Measurements from ENCODE around the gene ZNF610.
A peak's percentile ranks its signal among the peaks of the same experiment; 100 is the strongest.

The ZNF610 gene

DNA sequence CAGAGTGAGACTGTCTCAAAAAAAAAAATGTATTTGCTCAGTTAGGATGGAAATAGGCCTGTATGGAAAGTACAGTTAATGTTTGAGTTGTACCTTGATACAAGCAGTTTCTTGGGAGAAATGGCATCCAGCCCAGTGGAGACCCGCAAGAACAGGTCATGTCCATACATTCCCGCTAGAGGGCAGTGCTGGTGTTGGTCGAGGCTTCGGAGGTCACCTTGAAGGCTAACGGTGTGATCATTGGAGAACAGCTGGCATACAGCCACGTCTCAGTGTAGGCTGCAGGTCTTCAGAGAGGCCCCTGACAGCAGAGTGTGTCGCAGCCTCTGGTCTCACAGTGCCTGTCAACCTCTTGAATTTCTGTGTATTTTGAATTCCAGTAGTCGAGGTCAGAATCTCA lies 7.5 kb downstream of the ZNF610 start:
- Histone ChIP-seq H3K36me3 (replicated peaks; ENCODE audit: insufficient read depth, low read length) (no peaks in the 10 kb centered on the region), H3K79me2 (ENCODE audit: low read length) (no peaks in the 10 kb centered on the region), H3K27ac (ENCODE audit: low read length) (no peak overlapping the region), H3K27me3 (replicated peaks; ENCODE audit: insufficient read depth, low read length) (no peaks in the 10 kb centered on the region), H4K20me1 (ENCODE audit: insufficient read depth, low read length) (no peaks in the 10 kb centered on the region), H3F3A (ENCODE audit: insufficient read depth, low read length) (no peaks in the 10 kb centered on the region), H3K9me3 (replicated peaks; ENCODE audit: insufficient read depth, low read length) (no peaks in the 10 kb centered on the region), H3K4me3 (ENCODE audit: low read length) (no peak overlapping the region), H2AFZ (ENCODE audit: low read length) (no peak overlapping the region), H3K9me2 (replicated peaks; ENCODE audit: insufficient read depth, low read length) (no peaks in the 10 kb centered on the region), H3K4me1 (ENCODE audit: low read length) (no peaks in the 10 kb centered on the region), H3K4me2 (ENCODE audit: low read depth, low read length) (no peak overlapping the region), H3K9ac (ENCODE audit: low read length) (no peak overlapping the region)
- peak; percentile 15 for DNase-seq
- TF ChIP-seq EZH2 (optimal IDR thresholded peaks at IDR 0.05; ENCODE audit: low read depth, low read length) (no peak), EZH2phosphoT487 (IDR thresholded peaks at IDR 0.05; ENCODE audit: low read length) (no peak)
- TF ChIP-seq, protein P1, sequence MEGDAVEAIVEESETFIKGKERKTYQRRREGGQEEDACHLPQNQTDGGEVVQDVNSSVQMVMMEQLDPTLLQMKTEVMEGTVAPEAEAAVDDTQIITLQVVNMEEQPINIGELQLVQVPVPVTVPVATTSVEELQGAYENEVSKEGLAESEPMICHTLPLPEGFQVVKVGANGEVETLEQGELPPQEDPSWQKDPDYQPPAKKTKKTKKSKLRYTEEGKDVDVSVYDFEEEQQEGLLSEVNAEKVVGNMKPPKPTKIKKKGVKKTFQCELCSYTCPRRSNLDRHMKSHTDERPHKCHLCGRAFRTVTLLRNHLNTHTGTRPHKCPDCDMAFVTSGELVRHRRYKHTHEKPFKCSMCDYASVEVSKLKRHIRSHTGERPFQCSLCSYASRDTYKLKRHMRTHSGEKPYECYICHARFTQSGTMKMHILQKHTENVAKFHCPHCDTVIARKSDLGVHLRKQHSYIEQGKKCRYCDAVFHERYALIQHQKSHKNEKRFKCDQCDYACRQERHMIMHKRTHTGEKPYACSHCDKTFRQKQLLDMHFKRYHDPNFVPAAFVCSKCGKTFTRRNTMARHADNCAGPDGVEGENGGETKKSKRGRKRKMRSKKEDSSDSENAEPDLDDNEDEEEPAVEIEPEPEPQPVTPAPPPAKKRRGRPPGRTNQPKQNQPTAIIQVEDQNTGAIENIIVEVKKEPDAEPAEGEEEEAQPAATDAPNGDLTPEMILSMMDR (IDR thresholded peaks at IDR 0.05; ENCODE audit: low read length) = peak; percentile 42; the same call in 1 of the 2 replicates

DNA sequence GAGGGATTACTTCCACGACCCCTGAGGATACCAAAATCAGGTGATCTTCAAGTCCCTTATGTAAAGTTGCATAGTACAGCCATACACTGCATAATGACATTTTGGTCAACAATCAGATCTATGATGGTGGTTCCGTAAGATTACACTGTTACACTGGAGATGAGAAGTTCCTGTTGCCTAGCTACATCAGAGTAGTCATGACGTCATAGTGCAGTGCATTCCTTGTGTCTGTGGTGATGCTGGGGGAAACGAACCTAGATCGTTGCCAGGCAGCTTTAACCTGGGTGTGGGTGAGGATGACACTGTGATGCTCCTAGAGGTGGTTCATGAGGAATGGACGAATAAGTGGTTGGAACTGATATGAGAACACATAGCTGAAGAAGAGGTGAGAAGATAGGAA lies 9.1 kb downstream of the ZNF610 start:
- Histone ChIP-seq H3K9me2 (replicated peaks; ENCODE audit: insufficient read depth, low read length) (no peaks in the 10 kb centered on the region), H2AFZ (ENCODE audit: low read length) (no peak overlapping the region), H3K79me2 (ENCODE audit: low read length) (no peaks in the 10 kb centered on the region), H3K4me1 (ENCODE audit: low read length) (no peaks in the 10 kb centered on the region), H3K4me2 (ENCODE audit: low read depth, low read length) (no peak overlapping the region), H4K20me1 (ENCODE audit: insufficient read depth, low read length) (no peaks in the 10 kb centered on the region), H3K27me3 (replicated peaks; ENCODE audit: insufficient read depth, low read length) (no peaks in the 10 kb centered on the region), H3K27ac (ENCODE audit: low read length) (no peak overlapping the region), H3K36me3 (replicated peaks; ENCODE audit: insufficient read depth, low read length) (no peaks in the 10 kb centered on the region), H3K9ac (ENCODE audit: low read length) (no peak overlapping the region), H3F3A (ENCODE audit: insufficient read depth, low read length) (no peaks in the 10 kb centered on the region), H3K9me3 (replicated peaks; ENCODE audit: insufficient read depth, low read length) (no peaks in the 10 kb centered on the region), H3K4me3 (ENCODE audit: low read length) (no peak overlapping the region)
- DNase-seq = no peak
- no peak for TF ChIP-seq EZH2phosphoT487 (IDR thresholded peaks at IDR 0.05; ENCODE audit: low read length)
- TF ChIP-seq EZH2 (optimal IDR thresholded peaks at IDR 0.05; ENCODE audit: low read depth, low read length) = no peak
- TF ChIP-seq, protein P1 (IDR thresholded peaks at IDR 0.05; ENCODE audit: low read length) = no peak

DNA sequence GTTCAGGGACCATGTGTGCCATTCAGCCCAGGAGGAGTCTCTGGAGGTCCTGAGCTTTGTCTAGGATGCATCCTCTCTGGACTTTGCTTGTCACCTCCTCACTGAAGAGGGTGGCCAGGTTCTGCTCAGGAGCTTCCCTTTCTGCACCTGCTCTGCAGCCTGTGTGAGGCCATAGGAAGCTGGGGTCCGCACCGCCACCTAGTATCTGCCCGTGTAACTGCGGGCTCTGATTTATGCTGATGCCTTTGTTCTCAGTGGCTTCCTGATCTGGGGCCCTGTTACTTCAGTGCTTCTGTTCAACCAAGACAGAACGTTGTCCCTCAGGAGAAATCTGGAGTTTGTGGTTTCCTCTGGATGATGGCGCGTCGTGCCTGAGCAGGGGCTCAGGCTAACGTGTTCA lies 15.5 kb downstream of the ZNF610 start:
- Histone ChIP-seq H3K4me3 (ENCODE audit: low read length) (no peak overlapping the region), H2AFZ (ENCODE audit: low read length) (no peak overlapping the region), H3F3A (ENCODE audit: insufficient read depth, low read length) (no peaks in the 10 kb centered on the region), H3K4me1 (ENCODE audit: low read length) (no peaks in the 10 kb centered on the region), H3K9me3 (replicated peaks; ENCODE audit: insufficient read depth, low read length) (no peaks in the 10 kb centered on the region), H3K27me3 (replicated peaks; ENCODE audit: insufficient read depth, low read length) (no peaks in the 10 kb centered on the region), H3K9ac (ENCODE audit: low read length) (no peak overlapping the region), H3K36me3 (replicated peaks; ENCODE audit: insufficient read depth, low read length) (no peaks in the 10 kb centered on the region), H3K27ac (ENCODE audit: low read length) (no peak overlapping the region), H3K79me2 (ENCODE audit: low read length) (no peaks in the 10 kb centered on the region), H4K20me1 (ENCODE audit: insufficient read depth, low read length) (no peaks in the 10 kb centered on the region), H3K9me2 (replicated peaks; ENCODE audit: insufficient read depth, low read length) (no peaks in the 10 kb centered on the region), H3K4me2 (ENCODE audit: low read depth, low read length) (no peak overlapping the region)
- TF ChIP-seq, protein P1 (IDR thresholded peaks at IDR 0.05; ENCODE audit: low read length) = no peak
- TF ChIP-seq EZH2phosphoT487 (IDR thresholded peaks at IDR 0.05; ENCODE audit: low read length) = no peak
- no peak for TF ChIP-seq EZH2 (optimal IDR thresholded peaks at IDR 0.05; ENCODE audit: low read depth, low read length)
- DNase-seq = no peak
